ENCODE measurements around the gene NRSN2. TPM values are rescaled to one million over a fixed set of nuclear protein-coding genes. Genes with fewer than 3 reads are reported as not detected.

Gene NRSN2
- total RNA-seq, 1 donor from 2014 or later = 47.3 TPM

DNA sequence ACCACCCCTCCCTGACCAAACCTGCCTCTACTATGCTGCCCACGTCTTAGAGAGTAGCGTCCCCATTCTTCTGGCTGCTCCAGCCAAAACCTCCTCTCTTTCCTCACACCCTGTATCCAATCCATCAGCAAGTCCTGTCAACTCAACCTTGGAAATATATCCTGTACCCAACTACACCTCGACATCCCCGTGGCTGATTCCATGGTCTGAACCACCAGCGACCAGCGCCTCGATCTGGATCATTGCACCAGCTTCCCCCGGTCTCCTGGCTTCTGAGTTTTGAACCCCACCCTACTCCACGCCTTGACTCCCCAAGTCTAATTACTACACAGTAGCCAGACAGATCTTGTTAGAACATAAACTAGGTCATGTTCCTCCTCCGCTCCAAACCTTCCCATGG is 9.8 kb downstream of the NRSN2 start:
- TF ChIP-seq CTCF (IDR thresholded peaks at IDR 0.05) = no peak
- Mint-ChIP-seq H3K4me3 (ENCODE audit: unreplicated experiment) (no peak overlapping the region), H3K36me3 (ENCODE audit: unreplicated experiment) (peaks cover 3% of the 10 kb centered on the region), H3K27me3 (ENCODE audit: unreplicated experiment) (no peaks in the 10 kb centered on the region), H3K27ac (ENCODE audit: unreplicated experiment) (no peak overlapping the region), H3K9me3 (ENCODE audit: unreplicated experiment) (no peaks in the 10 kb centered on the region), H3K4me1 (ENCODE audit: unreplicated experiment) (peaks cover 8% of the 10 kb centered on the region)
- DNase-seq (ENCODE audit: extremely low spot score, unreplicated experiment) = no peak

- no peaks in the 10 kb centered on the region for H3K36me3 Mint-ChIP-seq (ENCODE audit: unreplicated experiment)
- DNase-seq (ENCODE audit: extremely low spot score, unreplicated experiment) = no peak
- H3K27me3 Mint-ChIP-seq (ENCODE audit: unreplicated experiment) = no peaks in the 10 kb centered on the region
- H3K27ac Mint-ChIP-seq (ENCODE audit: unreplicated experiment) = no peak overlapping the region
- H3K9me3 Mint-ChIP-seq (ENCODE audit: unreplicated experiment) = no peaks in the 10 kb centered on the region
- no peak for TF ChIP-seq CTCF (IDR thresholded peaks at IDR 0.05)
- H3K4me1 Mint-ChIP-seq (ENCODE audit: unreplicated experiment) = peaks cover 13% of the 10 kb centered on the region
- no peak overlapping the region for H3K4me3 Mint-ChIP-seq (ENCODE audit: unreplicated experiment)
Observed at GRCh38 chr20:358891-359555, 12.1 kb downstream of the NRSN2 start.

GRCh38 chr20:361561-361960 is 14.7 kb downstream of the NRSN2 start:
- TF ChIP-seq CTCF (IDR thresholded peaks at IDR 0.05) = no peak
- no peaks in the 10 kb centered on the region for H3K9me3 Mint-ChIP-seq (ENCODE audit: unreplicated experiment)
- H3K4me1 Mint-ChIP-seq (ENCODE audit: unreplicated experiment) = peaks cover 12% of the 10 kb centered on the region
- DNase-seq (ENCODE audit: extremely low spot score, unreplicated experiment) = no peak
- no peaks in the 10 kb centered on the region for H3K36me3 Mint-ChIP-seq (ENCODE audit: unreplicated experiment)
- no peak overlapping the region for H3K4me3 Mint-ChIP-seq (ENCODE audit: unreplicated experiment)
- no peaks in the 10 kb centered on the region for H3K27me3 Mint-ChIP-seq (ENCODE audit: unreplicated experiment)
- no peak overlapping the region for H3K27ac Mint-ChIP-seq (ENCODE audit: unreplicated experiment)

GRCh38 chr20:362271-363254 is 15.7 kb downstream of the NRSN2 start:
- TF ChIP-seq CTCF (IDR thresholded peaks at IDR 0.05) = peak; percentile 28
- Mint-ChIP-seq H3K27me3 (ENCODE audit: unreplicated experiment) (no peaks in the 10 kb centered on the region), H3K4me3 (ENCODE audit: unreplicated experiment) (no peak overlapping the region), H3K27ac (ENCODE audit: unreplicated experiment) (peak overlapping the region; percentile 50), H3K9me3 (ENCODE audit: unreplicated experiment) (no peaks in the 10 kb centered on the region), H3K4me1 (ENCODE audit: unreplicated experiment) (peaks cover 12% of the 10 kb centered on the region), H3K36me3 (ENCODE audit: unreplicated experiment) (no peaks in the 10 kb centered on the region)
- no peak for DNase-seq (ENCODE audit: extremely low spot score, unreplicated experiment)
